Measurements from ENCODE around the gene SH3BP4.
"Not testable (repeated sequence)": the region's sequence is repeated elsewhere in the genome, so short reads cannot be mapped to it uniquely, and the experiment has no call there.

The SH3BP4 gene

GRCh38 chr2:235020141-235020540, 68.3 kb downstream of the SH3BP4 start:
- DNase-seq (ENCODE audit: low spot score) = not testable (repeated sequence)

GRCh38 chr2:235021752-235022151, 69.9 kb downstream of the SH3BP4 start:
- DNase-seq (ENCODE audit: low spot score) = peak; percentile 15

GRCh38 chr2:235024191-235024860, 72.5 kb downstream of the SH3BP4 start:
- no peak for DNase-seq (ENCODE audit: low spot score)

- no peak for DNase-seq (ENCODE audit: low spot score)
These were observed 73.3 kb downstream of the SH3BP4 start for GRCh38 chr2:235024931-235025773.

- DNase-seq (ENCODE audit: low spot score) = peak; percentile 35
These were observed 74.2 kb downstream of the SH3BP4 start for GRCh38 chr2:235025800-235026536.

- peak; percentile 62 for DNase-seq (ENCODE audit: low spot score)
These were observed 75.1 kb downstream of the SH3BP4 start for GRCh38 chr2:235026649-235027557.

GRCh38 chr2:235027558-235028214, 75.9 kb downstream of the SH3BP4 start:
- DNase-seq (ENCODE audit: low spot score) = peak; percentile 43

- DNase-seq (ENCODE audit: low spot score) = no peak
These were observed 76.8 kb downstream of the SH3BP4 start for GRCh38 chr2:235028646-235029045.

- DNase-seq (ENCODE audit: low spot score) = no peak
These were observed 77.2 kb downstream of the SH3BP4 start for GRCh38 chr2:235029054-235029453.

GRCh38 chr2:235030126-235030525, 78.3 kb downstream of the SH3BP4 start:
- no peak for DNase-seq (ENCODE audit: low spot score)

- DNase-seq (ENCODE audit: low spot score) = no peak
These were observed 79.1 kb downstream of the SH3BP4 start for GRCh38 chr2:235030936-235031335.

- DNase-seq (ENCODE audit: low spot score) = no peak
These were observed 80.0 kb downstream of the SH3BP4 start for GRCh38 chr2:235031686-235032373.

GRCh38 chr2:235032466-235032865, 80.6 kb downstream of the SH3BP4 start:
- DNase-seq (ENCODE audit: low spot score) = no peak

- no peak for DNase-seq (ENCODE audit: low spot score)
These were observed 81.1 kb downstream of the SH3BP4 start for GRCh38 chr2:235032949-235033348.

- no peak for DNase-seq (ENCODE audit: low spot score)
These were observed 82.7 kb downstream of the SH3BP4 start for GRCh38 chr2:235034265-235035118.

GRCh38 chr2:235037604-235038166, 85.9 kb downstream of the SH3BP4 start:
- DNase-seq (ENCODE audit: low spot score) = no peak

GRCh38 chr2:235041221-235041917, 89.6 kb downstream of the SH3BP4 start:
- DNase-seq (ENCODE audit: low spot score) = no peak

- DNase-seq (ENCODE audit: low spot score) = no peak
These were observed 90.2 kb downstream of the SH3BP4 start for GRCh38 chr2:235041918-235042575.

Data from SW480 (cell line).